AG09319 (cell line): Measurements from ENCODE around the gene MAMLD1.

Experiments
- DNase-seq: peaks from one replicate; pipeline ENCODE4 v3.0.0-alpha.2; 2010; ENCODE audit warnings: low read depth; ENCODE audit errors: extremely low read depth
- CTCF ChIP-seq: IDR thresholded peaks from 2 replicates; pipeline ENCODE4 v1.5.1; 2011; ENCODE audit warnings: low read depth, mild to moderate bottlenecking, inconsistent platforms, low read length, moderate library complexity

The MAMLD1 gene

GRCh38 chrX:150446151-150446550 is 83.0 kb downstream of the MAMLD1 start:
- no peak for TF ChIP-seq CTCF
- no peak for DNase-seq

- TF ChIP-seq CTCF: no peak
- no peak for DNase-seq
These were observed 83.9 kb downstream of the MAMLD1 start for GRCh38 chrX:150446995-150447394.

- DNase-seq: no peak
- TF ChIP-seq CTCF: no peak
These were observed 86.2 kb downstream of the MAMLD1 start for GRCh38 chrX:150449313-150449712.

GRCh38 chrX:150450519-150451177 is 87.5 kb downstream of the MAMLD1 start:
- no peak for TF ChIP-seq CTCF
- DNase-seq: no peak

GRCh38 chrX:150451953-150452352 is 88.8 kb downstream of the MAMLD1 start:
- no peak for DNase-seq
- no peak for TF ChIP-seq CTCF

GRCh38 chrX:150454083-150454482 is 91.0 kb downstream of the MAMLD1 start:
- TF ChIP-seq CTCF: no peak
- no peak for DNase-seq

- no peak for DNase-seq
- TF ChIP-seq CTCF: no peak
These were observed 91.5 kb downstream of the MAMLD1 start for GRCh38 chrX:150454508-150455214.
